D341Med (cell line): ENCODE data around the gene ZNF335.
A peak's percentile ranks its signal among the peaks of the same experiment; 100 is the strongest.
"Not testable (repeated sequence)": the region's sequence is repeated elsewhere in the genome, so short reads cannot be mapped to it uniquely, and the experiment has no call there.

Experiments
- DNase-seq: peaks from one replicate; pipeline ENCODE4 v3.0.0; 2012; ENCODE audit warnings: low spot score

ZNF335 gene

DNA sequence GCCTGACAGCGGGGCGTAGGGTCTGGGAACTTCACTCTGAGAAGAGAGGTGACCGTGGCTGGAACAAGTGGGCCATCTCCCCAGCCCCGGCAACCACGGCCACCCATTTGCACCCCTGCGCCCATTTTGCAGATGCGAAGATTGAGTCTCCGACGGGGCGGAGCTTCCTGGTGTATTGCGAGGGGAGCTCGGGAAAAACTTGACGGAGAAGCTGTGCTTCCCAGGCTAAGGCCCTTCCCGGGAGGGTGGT is 653 bp downstream of the ZNF335 start:
- DNase-seq, result no peak

DNA sequence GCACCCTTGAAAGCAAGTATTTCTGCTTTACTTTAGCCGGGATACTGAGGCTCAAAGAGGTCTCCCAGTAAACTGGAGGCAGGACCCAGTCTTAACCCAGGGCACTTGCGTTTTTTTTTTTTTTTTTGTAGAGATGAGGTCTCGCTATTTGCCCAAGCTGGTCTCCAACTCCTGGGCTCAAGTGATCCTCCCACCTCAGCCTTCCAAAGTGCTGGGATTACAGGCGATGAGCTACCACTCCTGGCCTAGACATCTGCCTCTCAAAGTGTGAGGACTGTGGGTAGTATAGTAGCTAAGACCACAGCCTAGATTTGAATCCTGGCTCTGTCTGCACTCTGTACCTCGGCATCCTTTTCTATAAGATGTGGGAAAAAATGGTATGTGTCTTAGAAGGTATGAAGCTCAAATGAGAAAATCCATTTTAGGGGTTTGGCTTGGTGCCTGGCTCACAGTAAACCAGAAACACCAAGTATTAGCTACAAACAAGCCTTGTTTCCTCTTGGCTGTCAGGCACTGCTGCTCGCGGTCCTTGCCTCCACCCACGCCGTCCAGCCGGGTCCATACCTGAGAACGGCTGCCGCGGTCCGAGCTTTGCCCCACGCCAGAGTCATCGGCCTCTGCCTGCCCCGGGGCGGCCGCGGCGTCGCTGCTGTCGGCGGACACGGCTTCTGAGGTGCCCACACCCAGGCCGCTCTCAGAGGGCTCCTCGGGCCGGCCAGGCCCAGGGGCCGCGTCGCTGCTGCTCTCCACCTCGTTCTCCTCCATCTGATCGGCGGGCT is 1.2 kb downstream of the ZNF335 start:
- DNase-seq, result no peak

DNA sequence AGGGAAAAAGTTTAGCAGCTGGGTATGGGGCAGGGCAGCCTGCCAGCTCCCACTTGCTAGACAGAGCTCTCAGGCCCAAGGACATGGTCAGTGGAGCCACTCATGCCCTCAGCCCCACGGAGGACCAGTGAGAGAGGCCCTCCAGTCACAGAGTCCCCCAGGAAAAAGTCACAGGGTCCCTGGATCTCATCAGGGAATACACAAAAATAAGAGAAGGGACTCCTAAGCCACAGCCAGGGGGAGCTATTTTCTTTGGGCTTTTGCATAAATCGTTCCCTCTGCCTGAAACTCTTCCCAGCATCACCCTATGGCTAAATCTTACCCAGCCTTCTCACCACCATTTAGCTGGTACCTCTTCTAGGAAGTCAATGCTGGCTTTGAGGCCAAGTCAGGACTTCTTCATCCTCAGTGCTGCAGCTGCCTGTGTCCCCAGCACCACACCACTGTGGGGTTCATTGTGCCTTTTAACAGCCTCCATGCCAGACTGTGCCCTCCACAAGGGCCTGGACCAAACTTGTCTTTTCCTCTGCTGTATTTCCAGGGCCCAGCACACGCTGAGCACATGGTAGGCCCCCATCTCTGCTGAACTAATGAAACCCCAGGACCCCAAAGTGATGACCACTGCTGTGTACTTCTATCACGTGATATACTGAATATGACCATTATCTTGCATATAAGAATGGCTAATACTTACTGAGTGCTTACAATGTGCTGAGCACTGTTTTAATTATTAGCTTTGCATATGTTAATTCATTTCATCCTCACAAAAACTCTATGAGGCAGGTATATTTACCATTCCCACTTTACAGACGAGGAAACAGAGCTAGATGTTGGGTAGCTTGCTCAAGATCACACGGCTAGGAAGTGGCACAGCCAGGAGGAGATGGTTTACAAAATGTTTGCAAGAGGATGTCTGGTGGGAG is 2.0 kb downstream of the ZNF335 start:
- DNase-seq, result peak; percentile 72

DNA sequence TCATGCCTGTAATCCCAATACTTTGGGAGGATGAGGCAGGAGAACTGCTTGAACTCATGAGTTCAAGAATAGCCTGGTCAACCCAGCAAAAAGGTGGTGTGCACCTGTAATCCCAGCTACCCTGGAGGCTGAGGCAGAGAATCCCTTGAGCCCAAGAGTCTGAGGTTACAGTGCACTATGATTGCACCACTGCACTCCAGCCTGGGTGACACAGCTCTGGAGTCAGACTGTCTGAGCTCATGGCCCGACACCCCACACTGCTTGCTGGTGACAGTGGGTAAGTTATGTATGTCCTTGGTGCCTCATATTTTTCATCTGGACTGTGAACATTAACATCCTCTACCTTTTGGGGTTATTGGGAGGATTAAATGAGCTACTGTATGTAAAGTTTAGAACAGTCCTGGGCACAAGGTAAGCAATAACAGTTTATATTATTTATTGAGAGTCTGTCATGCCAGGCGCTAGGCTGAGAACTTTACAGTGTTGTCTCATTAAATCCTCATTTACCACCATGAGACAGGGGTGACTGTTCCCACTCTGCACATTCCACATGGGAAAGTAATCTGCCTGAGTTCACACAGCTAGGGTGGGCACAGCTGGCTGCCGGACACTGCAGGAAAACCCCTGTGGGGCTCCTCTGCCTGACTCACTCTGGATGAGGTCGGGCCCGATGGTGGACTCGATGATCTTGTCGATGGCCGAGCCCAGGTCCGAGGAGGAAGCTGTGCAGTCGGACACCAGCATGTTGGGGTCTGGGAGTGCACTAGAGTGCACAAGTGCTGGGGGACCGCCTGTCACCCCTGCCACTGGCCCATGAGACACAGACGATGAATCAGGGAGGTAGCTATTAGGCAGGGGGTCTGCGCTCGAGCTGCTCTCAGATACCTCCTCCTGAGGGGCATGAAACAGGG is 2.9 kb downstream of the ZNF335 start:
- no peak for DNase-seq

DNA sequence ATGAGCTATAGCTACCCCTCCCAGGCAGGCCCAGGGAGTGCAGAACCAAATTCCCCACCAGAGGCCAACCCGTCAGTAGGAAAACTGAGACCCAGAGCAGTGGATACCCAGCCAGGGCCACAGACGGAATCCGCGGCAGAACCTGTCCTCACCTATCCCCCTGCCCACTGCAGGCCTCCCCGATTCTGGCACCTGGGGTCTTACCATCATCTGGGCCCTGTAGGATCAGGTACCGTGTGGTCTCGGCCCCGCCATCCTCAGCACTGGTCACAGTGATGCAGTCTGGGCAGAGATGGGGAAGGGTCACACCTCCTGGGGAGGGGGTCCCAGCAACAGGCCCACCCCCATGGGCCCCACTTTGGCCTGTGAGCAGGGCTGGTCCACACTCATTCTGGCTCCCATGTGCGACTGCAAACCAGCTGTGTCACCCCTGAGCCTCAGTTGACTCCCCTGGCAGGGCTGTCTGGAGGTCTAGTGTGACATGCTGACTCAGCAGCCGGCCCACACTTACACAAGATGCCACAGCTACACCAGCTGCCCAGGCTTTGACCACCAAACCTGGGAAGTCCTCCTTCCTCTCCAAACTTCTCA is 3.8 kb downstream of the ZNF335 start:
- no peak for DNase-seq

DNA sequence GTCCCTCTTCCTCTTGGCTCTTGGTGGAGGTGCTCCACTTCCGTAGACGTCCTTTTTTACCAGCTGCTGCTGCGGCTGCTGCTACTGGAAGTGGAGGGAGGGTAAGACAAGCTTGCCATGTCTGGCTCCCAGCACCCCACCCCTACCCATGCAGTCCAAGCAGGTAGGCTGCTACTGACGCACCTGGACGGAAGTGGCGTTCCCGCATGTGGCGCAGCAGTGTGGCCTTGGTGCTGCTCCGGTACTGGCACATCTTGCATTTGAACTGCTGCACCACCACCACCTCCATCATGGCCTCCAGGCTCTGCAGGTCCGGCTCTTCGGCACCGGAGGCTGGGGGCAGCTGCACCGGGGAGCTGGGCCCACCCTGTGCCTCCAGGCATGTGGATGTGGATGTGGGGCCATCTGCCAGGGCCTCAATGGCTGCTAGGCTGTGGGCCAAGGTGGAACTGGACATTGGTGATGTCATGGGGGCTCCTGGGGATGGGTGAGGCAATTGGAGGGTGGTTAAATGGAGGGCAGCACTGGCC is 4.4 kb downstream of the ZNF335 start:
- no peak for DNase-seq

DNA sequence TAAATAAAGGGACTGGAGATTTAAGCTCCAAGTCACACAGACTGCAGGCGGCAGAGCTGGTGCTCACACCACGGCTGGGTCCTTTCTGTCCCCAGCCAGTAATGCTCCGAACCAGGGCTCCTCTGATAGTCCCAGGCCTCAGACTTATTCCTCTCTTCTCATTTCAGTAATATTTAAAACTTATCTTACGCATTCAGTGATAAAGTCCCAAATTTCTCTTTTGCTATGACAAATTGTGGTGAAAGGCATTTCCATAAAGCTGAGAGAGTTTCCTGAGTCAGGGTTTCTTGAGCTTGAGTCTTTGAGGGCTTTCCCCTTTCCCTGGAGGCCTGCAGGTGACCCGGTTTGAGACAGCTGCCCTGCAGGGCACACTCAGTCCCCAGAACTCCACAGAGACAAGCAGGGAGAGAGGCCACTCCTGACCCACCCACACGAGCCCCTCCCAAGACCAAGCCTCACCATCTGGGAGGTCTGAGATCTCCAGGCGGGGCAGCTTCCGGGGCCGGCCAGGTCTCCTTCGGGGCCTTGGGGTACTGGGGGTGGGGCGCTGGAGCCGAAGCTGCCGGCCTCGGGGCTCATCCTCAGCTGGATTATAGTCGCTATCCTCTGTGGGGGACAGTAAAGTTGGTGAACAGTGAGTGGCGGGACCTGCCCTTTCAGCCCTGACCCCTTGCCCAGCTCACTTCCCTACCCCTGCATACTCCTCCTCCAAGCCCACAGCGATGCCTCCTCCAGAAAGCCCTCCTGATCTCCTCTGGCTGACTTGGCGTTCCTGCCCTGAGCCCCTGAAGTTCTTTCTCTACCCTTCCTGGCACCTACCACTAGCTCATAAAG is 6.6 kb downstream of the ZNF335 start:
- DNase-seq, result no peak

DNA sequence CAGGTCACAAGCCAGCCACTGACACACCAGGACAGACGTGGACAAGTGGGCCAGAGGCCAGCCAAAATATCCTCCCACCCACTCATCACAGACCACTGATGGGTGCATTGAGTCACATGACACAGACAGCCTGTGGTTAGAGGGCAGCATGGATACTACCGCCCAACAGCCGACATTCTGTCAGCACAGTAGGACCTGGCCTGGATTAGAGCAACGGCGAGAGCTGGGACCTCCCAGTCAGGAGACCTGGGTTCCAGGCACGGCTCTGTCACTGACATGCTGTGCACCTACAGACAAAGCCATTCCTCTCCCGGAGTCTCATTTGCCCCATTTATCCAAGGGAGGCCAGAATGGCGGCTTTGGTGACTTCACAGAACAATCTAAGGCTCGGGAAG is 8.0 kb downstream of the ZNF335 start:
- DNase-seq, result no peak

DNA sequence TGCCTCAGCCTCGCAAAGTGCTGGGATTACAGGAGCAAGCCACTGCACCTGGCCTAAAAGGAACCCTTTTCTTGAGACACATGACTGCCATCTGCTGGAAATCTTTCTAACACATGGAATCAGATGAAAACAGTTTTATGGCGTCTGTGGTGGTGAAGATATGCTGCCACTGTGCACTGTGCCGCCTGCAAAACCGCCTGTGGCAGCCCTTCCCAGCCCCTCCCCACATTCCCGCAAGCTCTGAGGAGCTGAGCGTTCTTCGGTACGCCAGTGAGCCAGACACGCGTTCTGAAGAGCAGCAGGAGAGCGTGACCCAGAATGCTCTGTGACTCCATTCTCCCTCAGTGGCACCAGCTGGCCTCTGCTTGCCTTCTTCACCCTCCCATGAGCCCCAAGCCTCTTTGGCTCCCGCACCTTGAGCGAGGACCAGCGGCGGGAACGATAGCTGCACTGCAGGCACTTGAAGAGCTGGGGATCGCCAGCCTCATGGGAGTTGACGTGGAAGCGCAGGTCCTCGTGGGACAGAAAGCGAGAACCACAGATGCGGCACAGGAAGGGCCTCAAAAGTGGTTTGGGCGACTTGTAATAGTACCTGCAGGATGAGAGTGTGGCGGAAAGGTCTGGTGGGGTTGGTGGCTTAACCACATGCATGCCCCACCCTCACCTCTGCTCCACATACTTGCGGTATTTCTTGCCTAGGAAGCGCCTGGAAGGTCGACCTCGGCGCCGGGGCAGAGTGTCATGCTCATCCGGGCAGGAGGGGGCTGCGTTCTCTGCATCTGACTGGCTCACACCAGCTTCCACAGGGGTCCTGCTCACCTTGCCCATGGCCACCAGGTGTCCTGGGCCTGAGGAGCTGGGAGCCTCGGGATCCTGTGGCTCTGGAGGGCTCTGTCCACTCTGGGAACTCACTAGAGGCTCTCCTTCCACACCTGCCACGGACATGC is 8.7 kb downstream of the ZNF335 start:
- DNase-seq, result peak; percentile 62

DNA sequence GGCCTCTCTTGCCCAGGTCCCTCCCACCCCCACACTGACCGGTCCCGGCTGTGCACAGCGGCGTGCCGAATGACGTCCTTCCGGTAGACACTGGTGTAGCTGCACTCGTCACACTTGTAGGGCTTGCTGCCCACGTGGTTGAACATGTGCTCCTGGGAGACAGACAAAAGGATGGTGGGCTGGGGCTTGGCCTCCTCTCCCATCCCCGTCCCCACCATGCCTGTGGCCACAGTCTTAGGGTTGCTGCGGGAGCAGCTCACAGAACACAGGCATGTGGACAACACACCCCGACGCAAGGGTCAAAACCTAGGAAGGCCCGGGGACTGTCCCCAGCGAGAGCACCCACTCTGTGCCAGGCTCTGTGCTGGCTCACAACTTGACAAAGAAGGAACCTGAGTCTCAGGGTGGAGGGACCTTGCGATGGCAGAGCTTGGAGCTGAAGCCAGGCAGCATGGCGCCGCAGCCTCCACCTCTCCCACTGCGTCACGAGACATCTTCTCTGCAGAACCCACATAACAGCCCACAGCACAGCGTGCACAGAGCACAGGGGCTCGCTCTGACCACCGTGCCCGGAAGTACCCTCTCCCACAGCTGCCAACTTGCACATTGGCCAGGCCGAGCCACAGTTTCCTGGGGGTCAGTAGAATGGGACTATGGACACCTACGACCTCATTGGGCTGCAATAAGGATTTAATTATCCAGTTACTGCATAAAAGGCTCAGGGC is 9.8 kb downstream of the ZNF335 start:
- peak; percentile 25 for DNase-seq

DNA sequence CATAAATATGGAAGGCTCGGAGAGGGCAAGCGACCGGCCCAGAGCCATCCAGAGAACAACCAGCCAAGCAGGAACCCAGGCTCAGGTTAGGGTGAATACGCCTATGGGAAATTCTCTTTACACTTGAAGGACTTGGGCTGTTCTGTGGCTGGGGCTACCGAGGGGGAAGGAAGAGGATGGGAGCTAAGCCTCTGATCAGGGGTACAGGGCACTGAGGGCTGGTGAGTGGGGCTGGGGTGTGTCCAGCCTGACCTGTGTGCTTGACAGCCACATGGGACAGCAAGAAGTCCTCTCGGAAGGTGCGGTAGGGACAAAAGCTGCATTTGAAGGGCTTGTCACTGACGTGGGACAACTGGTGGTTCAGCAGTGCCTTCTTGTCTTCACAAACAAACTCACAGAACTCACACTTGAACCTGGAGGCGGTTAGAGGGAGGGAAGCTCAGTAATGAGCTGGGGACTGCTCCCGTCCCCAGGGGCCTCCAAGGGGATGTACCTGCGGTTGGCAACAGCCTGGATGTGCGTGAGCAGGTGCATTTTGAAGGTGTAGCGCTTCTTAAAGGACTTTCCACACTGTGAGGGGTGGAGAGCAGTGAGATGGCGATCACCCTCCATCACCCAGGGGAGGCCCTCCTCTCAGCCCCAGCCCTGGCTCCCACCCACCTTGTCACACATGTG is 11.9 kb downstream of the ZNF335 start:
- DNase-seq, result no peak

DNA sequence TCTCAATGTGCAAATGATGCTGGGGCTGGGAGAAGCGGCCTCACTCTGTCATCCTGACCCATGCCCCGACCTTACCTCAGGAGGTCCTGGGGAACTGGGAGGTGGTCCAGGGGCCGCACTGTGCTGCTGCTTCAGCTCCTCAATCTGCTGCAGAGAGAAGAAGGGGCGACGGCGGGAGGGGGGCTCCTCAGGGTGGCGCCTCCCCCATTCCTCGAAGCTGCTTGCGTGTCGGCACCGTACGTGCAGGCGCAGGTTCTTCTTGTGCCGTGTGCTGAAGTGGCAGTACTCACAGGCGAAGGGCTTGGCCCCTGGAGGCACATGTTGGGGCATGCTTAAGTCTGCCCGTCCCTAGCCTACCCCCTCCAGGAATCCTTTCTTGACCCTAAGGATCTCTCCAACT is 12.9 kb downstream of the ZNF335 start:
- no peak for DNase-seq

DNA sequence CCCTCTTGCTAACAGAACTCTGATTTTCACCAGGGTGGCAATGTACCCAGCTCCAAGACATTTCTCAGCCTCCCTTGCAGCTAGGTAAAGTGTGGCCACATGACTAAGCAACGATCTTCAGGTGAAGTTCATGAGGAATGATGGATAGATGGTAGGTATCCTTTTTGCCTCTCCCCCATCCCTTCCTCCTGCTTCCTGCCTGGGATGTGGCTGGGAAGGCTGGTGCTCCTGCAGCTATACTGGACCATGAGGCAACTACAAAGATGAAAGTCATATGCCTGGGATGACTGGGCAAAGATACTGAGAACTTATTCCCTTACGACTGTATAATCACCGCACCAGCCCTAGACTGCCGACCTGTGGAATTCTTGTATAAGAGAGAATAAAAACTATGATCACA is 13.4 kb downstream of the ZNF335 start:
- no peak for DNase-seq

DNA sequence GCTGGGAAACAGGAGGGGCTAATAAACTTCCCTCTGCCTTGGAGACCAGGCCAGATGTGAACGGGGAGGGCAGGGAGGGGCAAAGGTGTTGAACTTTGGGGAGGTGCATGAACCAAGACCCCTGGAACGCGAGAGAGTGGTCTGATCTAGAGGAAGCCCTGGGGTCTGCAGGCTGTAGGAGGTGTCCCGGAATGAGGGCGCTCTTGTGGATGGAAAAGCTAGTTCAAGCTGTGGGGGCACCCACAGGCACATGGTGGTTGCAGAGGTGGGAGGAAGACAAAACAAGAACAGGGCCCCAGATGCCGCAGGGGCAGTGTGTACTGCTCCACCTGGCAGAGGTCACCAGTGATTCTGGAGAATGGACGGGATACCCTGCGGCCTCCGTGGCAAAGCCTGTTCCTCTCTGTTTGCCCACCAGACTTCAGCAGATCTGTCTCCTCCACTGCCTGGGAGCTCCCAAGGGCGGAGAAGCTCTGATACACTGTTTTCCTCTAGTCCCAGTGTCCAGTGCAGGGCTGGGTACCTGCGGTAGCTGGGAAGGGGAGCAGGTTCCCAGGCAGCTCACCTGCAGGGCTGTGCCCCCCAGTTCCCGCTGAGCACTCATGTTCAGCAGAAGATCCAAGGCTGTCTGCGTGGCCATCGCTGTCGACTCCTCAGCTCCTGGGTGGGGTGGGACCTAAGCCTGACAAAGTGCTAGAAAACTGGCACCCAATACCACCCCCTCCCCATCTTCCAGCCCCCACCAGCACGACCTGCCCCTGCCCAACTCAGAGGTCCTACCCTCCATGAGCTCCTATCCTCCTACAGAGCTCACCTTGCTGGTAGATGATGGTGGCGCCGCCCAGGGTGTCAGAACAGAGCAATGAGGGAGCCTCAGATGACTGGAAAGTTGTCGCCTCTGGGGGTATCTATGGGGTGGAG is 14.7 kb downstream of the ZNF335 start:
- no peak for DNase-seq

DNA sequence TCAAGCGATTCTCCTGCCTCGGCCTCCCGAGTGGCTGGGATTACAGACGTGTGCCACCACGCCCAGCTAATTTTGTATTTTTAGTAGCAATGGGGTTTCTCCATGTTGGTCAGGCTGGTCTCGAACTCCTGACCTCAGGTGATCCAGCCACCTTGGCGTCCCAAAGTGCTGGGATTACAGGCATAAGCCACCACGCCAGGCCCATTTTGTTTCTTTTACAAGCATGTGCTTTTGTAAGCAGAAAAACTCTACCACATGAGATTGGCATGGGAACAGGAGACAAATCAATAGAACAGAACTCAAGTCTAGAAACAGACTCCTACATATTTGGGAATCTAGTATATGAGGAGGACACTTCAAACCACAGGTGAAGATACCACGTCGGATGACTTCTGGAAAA is 15.7 kb downstream of the ZNF335 start:
- not testable (repeated sequence) for DNase-seq

DNA sequence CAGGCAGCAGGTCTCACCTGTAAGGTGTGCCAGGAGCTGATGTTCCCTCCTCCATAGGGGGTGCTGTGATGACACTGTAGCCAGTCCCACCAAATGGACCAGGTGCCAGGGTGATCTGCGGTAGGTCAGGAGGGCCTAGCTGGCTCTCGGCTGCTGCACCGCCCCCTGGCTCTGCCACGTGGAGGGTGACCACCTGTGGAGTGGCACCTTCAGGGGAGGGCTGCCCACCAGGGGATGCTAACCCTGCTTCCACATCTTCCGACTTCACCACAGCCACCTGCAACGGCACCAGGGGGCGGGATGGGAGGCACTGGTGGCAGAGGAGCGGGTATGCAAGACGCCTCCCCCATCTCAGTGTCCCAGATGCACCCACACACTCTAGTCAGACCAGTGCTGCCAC is 18.3 kb downstream of the ZNF335 start:
- DNase-seq, result peak; percentile 36

DNA sequence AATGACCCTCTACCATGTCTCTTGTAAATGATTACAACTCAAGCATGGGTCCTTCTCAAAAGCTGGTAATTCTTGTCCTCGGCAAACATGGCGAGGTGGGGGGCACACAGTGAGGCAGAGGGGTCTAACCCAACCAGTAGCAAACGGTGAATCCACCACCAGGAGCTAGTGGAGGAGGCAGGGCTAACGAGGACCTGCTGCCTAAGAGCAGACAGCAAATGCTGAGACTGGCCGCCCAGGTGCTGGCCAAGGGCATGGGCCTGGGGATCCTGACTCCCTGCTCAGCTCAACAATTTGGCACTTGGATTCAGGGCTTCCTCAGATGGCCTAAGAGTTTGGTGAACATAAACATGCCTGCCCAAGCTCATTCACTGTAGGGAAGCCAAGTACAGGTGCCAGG is 19.1 kb downstream of the ZNF335 start:
- DNase-seq, result peak; percentile 26
